ENCODE measurements around the gene UNKL.

DNA sequence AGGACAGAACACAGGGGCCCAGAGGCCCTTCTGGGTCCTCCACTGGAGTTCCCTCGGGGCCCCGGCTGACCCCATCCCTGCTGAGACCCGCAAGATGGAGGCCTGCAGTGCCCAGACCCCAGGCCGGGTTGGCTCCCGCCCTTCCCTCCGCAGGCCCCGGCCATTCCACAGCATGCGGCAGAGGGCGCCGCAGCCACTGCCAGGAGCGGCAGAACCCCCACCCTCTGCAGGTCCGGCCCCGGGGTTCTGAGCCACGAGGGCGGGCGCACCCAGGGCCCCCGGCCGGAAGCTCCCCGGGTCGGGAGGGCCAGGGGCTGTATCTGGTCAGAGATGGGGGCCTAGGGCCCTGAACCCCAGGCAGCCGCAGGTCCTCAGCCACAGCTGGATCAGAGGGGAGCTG, 14.0 kb upstream of the UNKL start:
- TF ChIP-seq, protein P1, sequence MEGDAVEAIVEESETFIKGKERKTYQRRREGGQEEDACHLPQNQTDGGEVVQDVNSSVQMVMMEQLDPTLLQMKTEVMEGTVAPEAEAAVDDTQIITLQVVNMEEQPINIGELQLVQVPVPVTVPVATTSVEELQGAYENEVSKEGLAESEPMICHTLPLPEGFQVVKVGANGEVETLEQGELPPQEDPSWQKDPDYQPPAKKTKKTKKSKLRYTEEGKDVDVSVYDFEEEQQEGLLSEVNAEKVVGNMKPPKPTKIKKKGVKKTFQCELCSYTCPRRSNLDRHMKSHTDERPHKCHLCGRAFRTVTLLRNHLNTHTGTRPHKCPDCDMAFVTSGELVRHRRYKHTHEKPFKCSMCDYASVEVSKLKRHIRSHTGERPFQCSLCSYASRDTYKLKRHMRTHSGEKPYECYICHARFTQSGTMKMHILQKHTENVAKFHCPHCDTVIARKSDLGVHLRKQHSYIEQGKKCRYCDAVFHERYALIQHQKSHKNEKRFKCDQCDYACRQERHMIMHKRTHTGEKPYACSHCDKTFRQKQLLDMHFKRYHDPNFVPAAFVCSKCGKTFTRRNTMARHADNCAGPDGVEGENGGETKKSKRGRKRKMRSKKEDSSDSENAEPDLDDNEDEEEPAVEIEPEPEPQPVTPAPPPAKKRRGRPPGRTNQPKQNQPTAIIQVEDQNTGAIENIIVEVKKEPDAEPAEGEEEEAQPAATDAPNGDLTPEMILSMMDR (IDR thresholded peaks at IDR 0.05 in 8 of 11, conservative IDR thresholded peaks at IDR 0.05 in 3 of 11): peak; percentile 15 to 77 (median 53)
- TF ChIP-seq POLR2A (IDR thresholded peaks at IDR 0.05) (no peak), POLR2AphosphoS5 (IDR thresholded peaks at IDR 0.05) (peak in 2 of 3 donors; percentile 36 to 63)
